SH-SY5Y (cell line): ENCODE results near the gene LSAMP.

Source experiments
- GATA2 ChIP-seq: IDR thresholded peaks from 2 replicates; pipeline ENCODE4 v1.6.1; 2011; ENCODE audit warnings: mild to moderate bottlenecking, low read depth, low read length
- GATA3 ChIP-seq: IDR thresholded peaks from 2 replicates; pipeline ENCODE4 v1.6.1; 2011; ENCODE audit warnings: low read depth, mild to moderate bottlenecking, low read length, moderate library complexity

GRCh38 chr3:116078561-116078960, 366.7 kb downstream of the LSAMP start:
- TF ChIP-seq GATA3 = no peak
- no peak for TF ChIP-seq GATA2
